Spleen (tissue), 7 donors: Measurements from ENCODE around the gene SORBS2.

ENCODE experiments used
- POLR2A ChIP-seq, 3 donors: fragments of 450-650 bp; IDR thresholded peaks; one replicate each; pipeline ENCODE4 v1.5.1; 2017; ENCODE audit warnings: antibody characterized with exemption in 3 of 3, mild to moderate bottlenecking in 1 of 3
- TF ChIP-seq, protein P1 (sequence below), 11 experiments: fragments of 200-600 bp in 7 of 11; fragments of 450-650 bp in 4 of 11; sonication (generic) in 4 of 11; IDR thresholded peaks in 8 of 11; conservative IDR thresholded peaks in 3 of 11; 1 replicate in 7 of 11; 2 replicates in 4 of 11; pipeline versions ENCODE4 v1.4.0 to v1.8.0; 2016 to 2021; ENCODE audit warnings: antibody characterized with exemption in 11 of 11, inconsistent platforms in 4 of 11, mild to moderate bottlenecking in 1 of 11
- donor health status: DM: no; HTN: no; CAD: no; lungs with moderate emphysema.
- donor health status: DM: no; HTN: no; CAD: no.
- donor health status: DM: no; HTN: no; CAD: no.

DNA sequence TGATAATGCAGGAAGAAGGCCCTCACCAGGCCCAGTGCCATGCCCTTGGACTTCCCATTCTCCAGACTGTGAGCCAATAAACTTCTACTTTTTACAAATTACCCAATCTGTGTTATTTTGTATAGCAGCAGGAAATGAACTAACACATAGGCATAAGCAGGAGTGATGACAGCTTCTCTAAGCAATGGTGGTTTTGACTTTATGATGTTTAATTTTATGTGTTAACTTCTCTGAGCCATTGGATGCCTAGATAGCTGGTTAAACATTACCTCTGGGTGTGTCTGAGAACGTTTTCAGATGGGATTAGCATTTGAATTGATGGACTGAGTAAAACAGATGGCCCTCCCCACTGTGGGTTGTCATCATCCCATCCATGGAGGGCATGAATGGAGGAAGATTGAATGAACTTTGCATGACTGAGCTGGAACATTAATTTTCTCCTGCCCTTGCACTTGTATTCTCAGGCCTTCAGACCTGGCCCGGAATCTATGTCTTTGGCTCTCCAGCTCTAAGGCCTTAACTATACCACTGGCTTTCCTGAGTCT is 262.8 kb downstream of the SORBS2 start:
- no peak for TF ChIP-seq POLR2A (IDR thresholded peaks at IDR 0.05)
- TF ChIP-seq, protein P1, sequence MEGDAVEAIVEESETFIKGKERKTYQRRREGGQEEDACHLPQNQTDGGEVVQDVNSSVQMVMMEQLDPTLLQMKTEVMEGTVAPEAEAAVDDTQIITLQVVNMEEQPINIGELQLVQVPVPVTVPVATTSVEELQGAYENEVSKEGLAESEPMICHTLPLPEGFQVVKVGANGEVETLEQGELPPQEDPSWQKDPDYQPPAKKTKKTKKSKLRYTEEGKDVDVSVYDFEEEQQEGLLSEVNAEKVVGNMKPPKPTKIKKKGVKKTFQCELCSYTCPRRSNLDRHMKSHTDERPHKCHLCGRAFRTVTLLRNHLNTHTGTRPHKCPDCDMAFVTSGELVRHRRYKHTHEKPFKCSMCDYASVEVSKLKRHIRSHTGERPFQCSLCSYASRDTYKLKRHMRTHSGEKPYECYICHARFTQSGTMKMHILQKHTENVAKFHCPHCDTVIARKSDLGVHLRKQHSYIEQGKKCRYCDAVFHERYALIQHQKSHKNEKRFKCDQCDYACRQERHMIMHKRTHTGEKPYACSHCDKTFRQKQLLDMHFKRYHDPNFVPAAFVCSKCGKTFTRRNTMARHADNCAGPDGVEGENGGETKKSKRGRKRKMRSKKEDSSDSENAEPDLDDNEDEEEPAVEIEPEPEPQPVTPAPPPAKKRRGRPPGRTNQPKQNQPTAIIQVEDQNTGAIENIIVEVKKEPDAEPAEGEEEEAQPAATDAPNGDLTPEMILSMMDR (IDR thresholded peaks at IDR 0.05 in 8 of 11, conservative IDR thresholded peaks at IDR 0.05 in 3 of 11): no peak
